ENCODE measurements around the gene FBXO30. TPM values are rescaled to one million over a fixed set of nuclear protein-coding genes. Genes with fewer than 3 reads are reported as not detected.

The FBXO30 gene, protein sequence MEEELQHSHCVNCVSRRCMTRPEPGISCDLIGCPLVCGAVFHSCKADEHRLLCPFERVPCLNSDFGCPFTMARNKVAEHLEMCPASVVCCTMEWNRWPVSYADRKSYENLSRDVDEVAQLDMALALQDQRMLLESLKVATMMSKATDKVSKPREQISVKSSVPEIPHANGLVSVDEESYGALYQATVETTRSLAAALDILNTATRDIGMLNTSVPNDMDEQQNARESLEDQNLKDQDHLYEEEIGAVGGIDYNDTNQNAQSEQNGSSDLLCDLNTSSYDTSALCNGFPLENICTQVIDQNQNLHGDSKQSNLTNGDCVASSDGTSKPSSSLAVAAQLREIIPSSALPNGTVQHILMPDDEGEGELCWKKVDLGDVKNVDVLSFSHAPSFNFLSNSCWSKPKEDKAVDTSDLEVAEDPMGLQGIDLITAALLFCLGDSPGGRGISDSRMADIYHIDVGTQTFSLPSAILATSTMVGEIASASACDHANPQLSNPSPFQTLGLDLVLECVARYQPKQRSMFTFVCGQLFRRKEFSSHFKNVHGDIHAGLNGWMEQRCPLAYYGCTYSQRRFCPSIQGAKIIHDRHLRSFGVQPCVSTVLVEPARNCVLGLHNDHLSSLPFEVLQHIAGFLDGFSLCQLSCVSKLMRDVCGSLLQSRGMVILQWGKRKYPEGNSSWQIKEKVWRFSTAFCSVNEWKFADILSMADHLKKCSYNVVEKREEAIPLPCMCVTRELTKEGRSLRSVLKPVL
- 10 to 100 TPM; 10.6 to 18.4 (median 14.2) TPM for total RNA-seq
- polyA plus RNA-seq: 1 to 10 TPM; 3.6 to 8.2 TPM
- long read RNA-seq, donor 1, full-length matches to known transcripts: 56 of 62 reads
- long read RNA-seq, donor 1, partial matches to known transcripts: 1 of 62 reads
- long read RNA-seq, donor 1, other reads (novel, unspliced or antisense): 5 of 62 reads
- long read RNA-seq, donor 2, full-length matches to known transcripts: 64 of 75 reads
- long read RNA-seq, donor 2, partial matches to known transcripts: 6 of 75 reads
- long read RNA-seq, donor 2, other reads (novel, unspliced or antisense): 5 of 75 reads
- long read RNA-seq, donor 3, full-length matches to known transcripts: 38 of 56 reads
- long read RNA-seq, donor 3, partial matches to known transcripts: 15 of 56 reads
- long read RNA-seq, donor 3, other reads (novel, unspliced or antisense): 3 of 56 reads

GRCh38 chr6:145814501-145815308, at the start of gene FBXO30:
Gene FBXO30 (minus strand): TSS chr6:145814795. CDS start chr6:145806405, 8,390 bp downstream.
- no peaks in the 10 kb centered on the region for H3K9me3 ChIP-seq
- H3K27me3 ChIP-seq: no peaks in the 10 kb centered on the region
- intact Hi-C loops (cut with DNase I): loop anchor here in 6 of 10 donors (2.0 to 10.0 kb wide), 5 partner anchors 77 to 1390 kb away; partner anchors contain the start of genes EPM2A (in 6 of the 6), SHPRH (in 2 of the 6) and STXBP5 (in 1 of the 6)
- 0% methylated on average over 70 to 88 of the region's 88 CpGs for WGBS, 2 donors
- ATAC-seq: peak; percentile 97 to 99 (median 98)
- H3K36me3 ChIP-seq: no peaks in the 10 kb centered on the region
- TF ChIP-seq CTCF (IDR thresholded peaks at IDR 0.05): peak in 4 of 9 donors; percentile 15 to 38 (median 26)
- peak within 1 kb of the TSS; percentile 63 to 87 (median 79) for H3K4me3 ChIP-seq
- peaks cover 0 to 79% (median 57%) of the 10 kb centered on the region in 9 donors for H3K4me1 ChIP-seq
- H3K27ac ChIP-seq: peak within 1 kb of the TSS; percentile 92 to 98 (median 95)
- peak; percentile 89 to 92 for DNase-seq

GRCh38 chr6:145863988-145864616, 49.5 kb upstream of the FBXO30 start:
- ATAC-seq (no peak), DNase-seq (no peak)
- no peak overlapping the region for H3K4me3 ChIP-seq
- H3K36me3 ChIP-seq: peaks cover 0 to 11% (median 0%) of the 10 kb centered on the region in 9 donors
- no peak overlapping the region for H3K27ac ChIP-seq
- no peaks in the 10 kb centered on the region for H3K27me3 ChIP-seq
- intact Hi-C loops (cut with DNase I): no loop called here
- 89 to 90% methylated on average over 2 of the region's 2 CpGs for WGBS, 2 donors
- H3K9me3 ChIP-seq: peaks cover 0 to 17% (median 12%) of the 10 kb centered on the region in 11 donors
- no peak for TF ChIP-seq CTCF (IDR thresholded peaks at IDR 0.05)
- H3K4me1 ChIP-seq: peaks cover 0 to 37% (median 9%) of the 10 kb centered on the region in 9 donors

GRCh38 chr6:145863366-145863765, 48.8 kb upstream of the FBXO30 start:
- no peak for DNase-seq
- no peaks in the 10 kb centered on the region for H3K27me3 ChIP-seq
- WGBS, 2 donors: 81 to 83% methylated on average over 1 of the region's 1 CpG
- ATAC-seq: no peak
- H3K4me3 ChIP-seq: no peak overlapping the region
- H3K9me3 ChIP-seq: peaks cover 0 to 17% (median 12%) of the 10 kb centered on the region in 11 donors
- H3K36me3 ChIP-seq: peaks cover 0 to 11% (median 0%) of the 10 kb centered on the region in 9 donors
- TF ChIP-seq CTCF (IDR thresholded peaks at IDR 0.05): no peak
- H3K27ac ChIP-seq: no peak overlapping the region
- intact Hi-C loops (cut with DNase I): no loop called here
- peaks cover 0 to 37% (median 9%) of the 10 kb centered on the region in 9 donors for H3K4me1 ChIP-seq

Data from heart right ventricle (tissue), 16 donors.